Measurements from ENCODE around the gene CRIM1.

DNA sequence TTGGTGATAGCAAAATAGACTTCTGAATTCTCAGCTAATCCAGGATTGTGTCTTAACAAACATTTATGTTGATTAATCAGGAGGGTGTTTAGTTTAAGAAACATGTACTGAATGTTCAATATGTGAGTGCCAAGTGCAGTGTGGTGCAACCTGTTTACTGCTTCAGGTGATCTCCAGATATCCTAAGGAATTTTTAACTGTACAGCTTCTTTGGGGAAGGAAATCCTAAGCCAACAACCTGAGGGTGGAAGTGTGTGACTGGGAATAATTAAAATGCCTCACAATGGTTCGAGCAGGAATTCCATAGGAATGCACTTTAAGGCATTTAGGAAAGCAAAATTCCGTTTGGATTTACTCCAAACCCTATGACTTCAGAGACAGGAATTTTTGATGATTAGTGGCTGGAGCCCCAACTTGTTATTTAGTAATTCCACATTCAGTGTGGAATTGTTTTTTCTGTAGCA is 16.4 kb downstream of the CRIM1 start:
- TF ChIP-seq SIN3A (IDR thresholded peaks at IDR 0.05; ENCODE audit: borderline replicate concordance, insufficient read depth, low read length), result no peak
- TF ChIP-seq, protein P1, sequence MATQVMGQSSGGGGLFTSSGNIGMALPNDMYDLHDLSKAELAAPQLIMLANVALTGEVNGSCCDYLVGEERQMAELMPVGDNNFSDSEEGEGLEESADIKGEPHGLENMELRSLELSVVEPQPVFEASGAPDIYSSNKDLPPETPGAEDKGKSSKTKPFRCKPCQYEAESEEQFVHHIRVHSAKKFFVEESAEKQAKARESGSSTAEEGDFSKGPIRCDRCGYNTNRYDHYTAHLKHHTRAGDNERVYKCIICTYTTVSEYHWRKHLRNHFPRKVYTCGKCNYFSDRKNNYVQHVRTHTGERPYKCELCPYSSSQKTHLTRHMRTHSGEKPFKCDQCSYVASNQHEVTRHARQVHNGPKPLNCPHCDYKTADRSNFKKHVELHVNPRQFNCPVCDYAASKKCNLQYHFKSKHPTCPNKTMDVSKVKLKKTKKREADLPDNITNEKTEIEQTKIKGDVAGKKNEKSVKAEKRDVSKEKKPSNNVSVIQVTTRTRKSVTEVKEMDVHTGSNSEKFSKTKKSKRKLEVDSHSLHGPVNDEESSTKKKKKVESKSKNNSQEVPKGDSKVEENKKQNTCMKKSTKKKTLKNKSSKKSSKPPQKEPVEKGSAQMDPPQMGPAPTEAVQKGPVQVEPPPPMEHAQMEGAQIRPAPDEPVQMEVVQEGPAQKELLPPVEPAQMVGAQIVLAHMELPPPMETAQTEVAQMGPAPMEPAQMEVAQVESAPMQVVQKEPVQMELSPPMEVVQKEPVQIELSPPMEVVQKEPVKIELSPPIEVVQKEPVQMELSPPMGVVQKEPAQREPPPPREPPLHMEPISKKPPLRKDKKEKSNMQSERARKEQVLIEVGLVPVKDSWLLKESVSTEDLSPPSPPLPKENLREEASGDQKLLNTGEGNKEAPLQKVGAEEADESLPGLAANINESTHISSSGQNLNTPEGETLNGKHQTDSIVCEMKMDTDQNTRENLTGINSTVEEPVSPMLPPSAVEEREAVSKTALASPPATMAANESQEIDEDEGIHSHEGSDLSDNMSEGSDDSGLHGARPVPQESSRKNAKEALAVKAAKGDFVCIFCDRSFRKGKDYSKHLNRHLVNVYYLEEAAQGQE (IDR thresholded peaks at IDR 0.05; ENCODE audit: insufficient read depth in 1 of 2, low read depth in 2 of 2, low read length in 2 of 2), result no peak
- no peak for TF ChIP-seq TAF1 (IDR thresholded peaks at IDR 0.05; ENCODE audit: borderline replicate concordance, insufficient read depth, low read length)
- no peak for TF ChIP-seq POLR2AphosphoS5 (IDR thresholded peaks at IDR 0.05; ENCODE audit: low read depth, low read length)
